GM12801 (cell line): ENCODE data around the gene C2CD2.

Experiments
- CTCF ChIP-seq: IDR thresholded peaks from one replicate; pipeline ENCODE4 v1.5.1; 2011; ENCODE audit warnings: control low read depth; ENCODE audit not compliant: insufficient read length; ENCODE audit errors: extremely low read depth

C2CD2 gene

GRCh38 chr21:41973861-41974751 lies 20.3 kb upstream of the C2CD2 start:
- no peak for TF ChIP-seq CTCF

- TF ChIP-seq CTCF, result no peak
Observed at GRCh38 chr21:41973427-41973831, 19.6 kb upstream of the C2CD2 start.

GRCh38 chr21:41972511-41973205 lies 18.8 kb upstream of the C2CD2 start:
- TF ChIP-seq CTCF, result no peak

GRCh38 chr21:41971891-41972290 lies 18.1 kb upstream of the C2CD2 start:
- no peak for TF ChIP-seq CTCF

- TF ChIP-seq CTCF, result no peak
Observed at GRCh38 chr21:41970751-41971653, 17.2 kb upstream of the C2CD2 start.

- TF ChIP-seq CTCF, result no peak
Observed at GRCh38 chr21:41970106-41970391, 16.2 kb upstream of the C2CD2 start.

GRCh38 chr21:41967708-41968107 lies 13.9 kb upstream of the C2CD2 start:
- no peak for TF ChIP-seq CTCF
